GM21423 (cell line): Measurements from ENCODE around the gene HIPK3.
A peak's percentile ranks its signal among the peaks of the same experiment; 100 is the strongest.
"Not testable (repeated sequence)": the region's sequence is repeated elsewhere in the genome, so short reads cannot be mapped to it uniquely, and the experiment has no call there.

Experiments
- ATAC-seq: cut with Tn5 transposase; IDR thresholded peaks from one replicate; pipeline ENCODE4 v1.9.1; 2021; ENCODE audit warnings: mild to moderate bottlenecking, moderate library complexity; ENCODE audit not compliant: unreplicated experiment

HIPK3 gene

DNA sequence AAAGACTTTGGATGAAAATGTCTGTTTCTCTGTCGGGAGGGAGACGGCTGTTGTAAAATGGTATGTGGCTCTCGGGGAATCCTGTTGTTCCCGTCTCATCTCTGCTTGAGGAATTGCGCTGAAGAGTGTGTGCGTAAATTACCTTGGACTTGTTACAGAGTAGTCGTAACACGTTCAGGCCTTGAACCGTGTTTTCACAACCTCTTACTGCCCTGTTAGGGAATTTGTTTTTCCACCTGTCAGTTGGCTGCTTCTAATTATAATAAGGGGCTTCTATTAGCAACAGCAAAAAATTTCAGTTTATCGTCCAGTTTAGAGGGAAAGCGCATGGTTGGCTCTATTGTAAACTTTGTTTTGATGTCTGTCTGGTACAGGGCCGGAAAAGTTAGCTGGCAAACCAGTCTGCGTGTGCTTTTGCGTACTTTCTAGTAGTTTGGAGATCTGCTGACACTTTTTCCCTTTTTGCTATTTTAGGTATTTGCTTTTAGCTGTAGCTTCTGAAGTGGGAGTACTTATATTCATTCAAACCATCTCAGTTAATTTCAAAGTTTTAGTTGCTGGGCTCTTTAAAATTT lies 1.5 kb downstream of the HIPK3 start:
- no peak for ATAC-seq

DNA sequence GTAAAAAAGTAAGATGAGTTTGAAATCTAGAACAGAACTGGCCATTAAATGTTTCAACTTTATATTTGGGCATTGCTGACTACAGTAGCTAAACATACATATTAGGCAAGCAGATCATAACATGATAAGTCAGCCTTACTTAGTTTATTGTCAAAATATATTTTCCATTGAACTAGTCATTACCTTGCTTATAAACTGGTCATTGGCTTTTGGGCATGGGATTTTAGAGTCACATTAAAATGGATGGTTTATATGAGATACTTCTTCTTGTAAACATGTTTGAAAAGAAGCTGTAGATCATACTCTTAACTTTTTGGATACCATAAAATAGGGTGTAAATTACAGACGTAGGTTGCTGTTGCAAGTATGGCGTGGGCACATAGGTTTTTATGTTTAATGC lies 2.7 kb downstream of the HIPK3 start:
- no peak for ATAC-seq

- ATAC-seq, result not testable (repeated sequence)
Observed at GRCh38 chr11:33261350-33261749, 4.2 kb downstream of the HIPK3 start.

DNA sequence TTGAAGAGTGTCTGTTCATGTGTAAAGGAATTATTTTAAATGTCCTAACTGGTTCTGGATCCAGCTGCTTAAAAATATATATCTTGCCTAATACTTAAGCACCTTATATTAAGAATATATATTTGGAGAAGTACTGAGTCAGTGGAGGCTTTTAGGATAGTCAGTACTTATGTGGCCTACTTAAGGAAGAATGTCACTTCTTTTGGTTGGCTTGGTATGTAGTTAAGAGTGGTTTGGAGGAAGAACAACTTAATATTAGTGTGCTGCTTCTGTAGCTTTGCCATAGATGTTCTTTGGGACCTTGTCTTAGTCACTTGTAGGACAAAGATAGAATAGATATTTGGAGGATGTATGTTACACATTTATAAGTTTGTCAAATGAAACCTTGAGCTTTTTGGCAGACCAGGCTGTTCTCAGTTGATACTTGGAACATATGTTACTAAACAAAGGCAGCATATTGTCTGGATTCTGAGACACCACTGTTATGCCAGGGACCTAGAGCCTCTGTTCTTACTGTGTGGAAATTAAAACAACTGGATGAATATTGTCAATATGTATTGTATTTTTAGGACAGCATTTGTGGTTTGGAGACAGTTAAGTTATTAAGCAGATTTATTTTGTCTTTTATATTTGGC lies 4.9 kb downstream of the HIPK3 start:
- no peak for ATAC-seq

DNA sequence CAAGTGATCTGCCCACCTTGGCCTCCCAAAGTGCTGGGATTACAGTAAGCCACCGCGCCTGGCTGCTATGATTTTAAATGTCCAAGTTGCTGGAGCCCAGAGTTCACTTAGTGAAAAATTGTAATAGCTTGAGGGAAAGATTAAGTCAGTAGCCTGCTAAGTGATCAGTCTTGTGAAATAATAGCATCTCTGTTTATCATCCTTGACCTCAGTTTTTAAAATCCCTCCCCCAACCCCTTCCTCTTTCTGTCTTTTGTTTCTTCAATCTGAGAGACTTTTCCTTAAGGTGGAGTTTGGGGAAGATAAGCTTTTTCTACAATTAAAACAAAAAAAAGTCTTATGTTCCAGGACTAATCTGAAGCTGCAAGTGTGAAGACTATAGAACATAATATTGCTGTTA lies 6.4 kb downstream of the HIPK3 start:
- ATAC-seq, result no peak

DNA sequence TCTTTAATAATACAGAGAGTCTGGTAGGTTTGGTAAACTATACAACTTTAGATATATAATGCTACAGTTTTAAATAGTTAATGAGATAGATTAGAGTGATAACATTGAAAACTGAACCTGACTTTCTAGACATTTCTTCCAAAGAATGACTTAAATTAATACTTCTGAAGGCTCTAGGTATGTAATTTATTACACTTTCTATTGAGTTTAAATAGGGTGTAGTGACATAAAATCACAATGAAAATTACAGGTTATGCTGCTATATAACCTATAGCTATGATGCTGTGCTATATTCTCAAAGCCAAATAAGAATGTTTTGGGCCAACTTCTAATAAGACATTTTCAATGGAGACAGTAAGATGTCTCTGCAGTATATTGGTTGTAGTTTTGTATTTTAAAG lies 7.7 kb downstream of the HIPK3 start:
- ATAC-seq, result no peak

- ATAC-seq, result no peak
Observed at GRCh38 chr11:33266393-33267215, 9.4 kb downstream of the HIPK3 start.

DNA sequence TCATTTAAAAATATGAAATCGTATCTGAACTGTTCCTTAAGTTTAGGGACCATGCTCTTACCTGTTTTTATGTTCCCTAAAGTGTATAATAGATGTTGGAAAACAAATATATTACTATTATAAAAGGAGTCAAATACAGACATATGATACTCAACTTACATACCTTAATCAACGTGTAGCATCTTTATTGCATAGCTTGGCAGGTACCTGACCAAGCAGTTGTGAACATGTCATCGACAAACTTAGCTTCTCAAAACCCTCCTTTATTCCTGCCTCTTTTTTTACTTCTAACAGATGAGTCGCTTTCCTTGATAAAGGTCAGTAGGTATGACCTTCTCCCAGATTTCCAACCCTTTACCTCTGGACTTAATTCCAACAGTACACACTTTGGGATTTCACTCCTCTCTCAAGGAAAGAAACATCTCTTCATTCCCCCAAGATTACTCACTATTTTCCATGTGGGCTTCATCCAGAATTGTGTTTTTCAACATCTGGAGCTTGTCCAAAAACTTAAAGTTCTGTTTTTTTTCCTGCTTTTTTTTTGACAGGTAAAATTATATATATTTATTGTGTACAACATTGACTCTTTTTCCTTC lies 11.9 kb downstream of the HIPK3 start:
- ATAC-seq, result no peak

DNA sequence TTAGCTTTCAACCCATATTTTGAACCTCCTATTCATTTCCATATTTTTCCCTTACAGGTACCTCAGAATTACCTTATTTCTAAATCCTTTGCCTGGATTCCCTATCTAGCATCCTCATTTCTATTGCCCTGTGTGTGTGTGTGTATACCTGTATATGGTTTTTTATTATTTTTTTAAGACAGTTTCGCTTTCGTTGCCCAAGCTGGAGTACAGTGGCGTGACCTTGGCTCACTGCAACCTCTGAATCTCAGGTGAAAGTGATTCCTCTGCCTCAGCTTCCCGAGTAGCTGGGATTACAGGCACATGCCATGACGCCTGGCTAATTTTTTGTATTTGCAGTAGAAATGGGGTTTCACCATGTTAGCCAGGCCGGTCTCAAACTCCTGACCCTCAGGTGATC lies 12.6 kb downstream of the HIPK3 start:
- no peak for ATAC-seq

DNA sequence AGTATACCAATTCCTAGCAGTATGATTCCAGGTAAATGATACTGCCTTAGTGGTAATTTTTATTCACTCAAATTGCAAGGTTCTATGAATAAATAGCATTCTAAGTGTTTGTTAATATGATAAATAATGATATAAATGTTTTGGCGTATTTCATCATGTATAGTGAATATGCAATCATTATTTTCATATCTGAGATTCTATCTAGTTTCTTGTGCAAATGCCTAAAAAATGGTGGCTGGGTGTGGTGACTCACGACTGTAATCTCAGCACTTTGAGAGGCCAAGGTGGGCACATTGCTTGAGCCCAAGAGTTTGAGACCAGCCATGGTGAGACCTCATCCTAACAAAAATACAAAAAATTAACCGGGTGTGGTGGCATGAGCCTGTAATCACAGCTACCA lies 13.9 kb downstream of the HIPK3 start:
- no peak for ATAC-seq

- no peak for ATAC-seq
Observed at GRCh38 chr11:33272338-33273107, 15.3 kb downstream of the HIPK3 start.

- peak; percentile 68 for ATAC-seq
Observed at GRCh38 chr11:33273656-33274055, 16.5 kb downstream of the HIPK3 start.

GRCh38 chr11:33280411-33280810 lies 23.2 kb downstream of the HIPK3 start:
- ATAC-seq, result no peak

DNA sequence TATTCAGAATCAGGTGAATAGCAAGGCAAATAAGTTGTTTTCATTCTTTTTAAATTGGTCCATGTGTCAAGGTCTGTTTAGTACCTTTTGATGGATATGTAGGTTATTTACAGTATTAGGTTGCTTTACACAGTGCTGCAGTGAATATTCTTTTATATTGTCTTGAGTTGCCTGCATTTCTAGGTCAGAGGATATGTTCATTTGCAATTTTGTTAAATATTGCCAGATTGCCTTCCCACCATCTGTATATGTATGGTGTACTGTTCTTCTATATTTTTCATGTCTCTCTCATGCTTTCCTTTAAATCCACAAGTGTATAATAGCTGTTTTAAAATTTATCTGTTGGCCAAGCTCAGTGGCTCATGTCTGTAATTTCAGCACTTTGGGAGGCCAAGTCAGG lies 24.6 kb downstream of the HIPK3 start:
- ATAC-seq, result no peak

DNA sequence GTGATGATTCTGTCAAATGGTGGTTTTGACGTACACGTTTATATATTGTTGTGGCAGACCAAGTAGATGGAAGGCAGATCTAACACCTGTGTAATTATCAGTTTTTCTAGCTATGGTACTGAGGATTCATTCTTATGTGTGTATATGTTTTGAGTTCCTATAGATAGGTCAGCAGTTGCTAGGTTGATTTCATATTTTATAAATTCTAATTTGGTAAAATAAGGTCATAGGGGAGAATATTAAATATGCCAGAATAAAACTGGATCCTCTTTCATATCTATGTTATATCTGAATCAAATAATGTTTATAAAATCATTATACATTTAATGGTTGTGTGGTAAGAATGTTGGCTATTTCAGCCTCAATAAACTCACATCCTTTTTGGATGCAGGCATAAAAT lies 27.6 kb downstream of the HIPK3 start:
- ATAC-seq, result no peak

GRCh38 chr11:33290319-33290718 lies 33.1 kb downstream of the HIPK3 start:
- ATAC-seq, result no peak

DNA sequence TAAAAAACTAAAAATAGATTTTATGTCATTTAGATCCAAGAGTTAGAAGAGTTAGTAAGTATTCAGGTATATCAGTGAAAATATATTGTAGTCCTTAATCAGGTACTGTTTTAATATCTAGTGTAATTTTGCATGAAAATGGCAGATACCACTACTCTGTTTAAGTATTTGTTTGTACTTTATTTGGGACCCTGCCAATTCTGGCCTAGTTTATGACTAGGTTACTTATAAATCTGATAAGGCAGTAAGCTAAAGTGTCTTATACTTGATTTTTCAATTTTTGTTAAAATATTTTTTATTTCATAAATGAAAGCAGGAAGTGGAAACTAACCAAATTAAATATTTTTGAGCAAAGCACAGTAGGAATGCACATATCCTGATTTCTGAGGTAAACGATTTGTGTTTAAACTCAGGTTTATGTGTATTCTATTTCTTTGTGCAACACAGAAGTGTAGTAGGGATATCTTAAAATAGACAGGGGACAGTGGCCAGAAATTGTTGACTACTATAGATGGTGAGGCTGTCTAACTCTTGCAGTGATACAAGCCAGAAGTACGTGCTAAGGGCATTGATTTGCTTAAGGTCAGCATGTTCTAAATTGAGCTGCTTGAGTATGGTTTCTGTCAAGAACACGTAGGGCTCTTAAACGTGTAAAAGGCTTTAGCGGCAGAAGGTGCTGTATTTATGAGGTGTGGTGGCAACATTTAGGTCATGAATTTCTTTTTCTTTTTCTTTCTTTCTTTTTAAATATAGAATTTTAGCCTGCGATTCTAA lies 34.0 kb downstream of the HIPK3 start:
- peak; percentile 69 for ATAC-seq

- ATAC-seq, result no peak
Observed at GRCh38 chr11:33292311-33292710, 35.1 kb downstream of the HIPK3 start.

DNA sequence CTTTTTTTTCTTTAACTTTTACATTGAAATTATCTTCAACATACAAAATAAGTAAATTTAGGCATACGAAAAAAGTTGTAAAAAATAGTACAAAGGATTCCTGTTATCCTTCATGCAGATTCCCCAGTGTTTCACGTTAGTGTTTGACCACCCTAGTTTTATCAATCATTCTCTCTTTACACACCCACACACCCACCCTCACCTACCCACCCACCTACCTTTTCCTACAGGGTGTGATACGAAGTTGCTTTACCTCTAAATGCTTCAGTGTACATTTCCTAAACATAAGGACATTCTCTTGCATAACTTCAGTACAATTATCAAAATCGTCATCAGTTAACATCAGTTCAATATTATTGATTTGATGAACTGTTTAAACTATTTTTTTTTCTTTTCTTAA lies 37.0 kb downstream of the HIPK3 start:
- ATAC-seq, result no peak

- no peak for ATAC-seq
Observed at GRCh38 chr11:33294797-33295196, 37.6 kb downstream of the HIPK3 start.
